Lung (tissue), 12 donors: ENCODE data around the gene CRYGN. TPM values are rescaled to one million over a fixed set of nuclear protein-coding genes. Genes with fewer than 3 reads are reported as not detected.

ENCODE experiments used
- ATAC-seq: fragments of 200-7000 bp; cut with Tn5 transposase; one replicate; pipeline ENCODE4 v1.9.1; 2020; ENCODE audit warnings: moderate number of reproducible peaks; ENCODE audit not compliant: insufficient read depth, low FRiP score
- DNase-seq, 3 donors: peaks; one replicate each; pipeline ENCODE4 v3.0.0-alpha.2; 2013 to 2017
- H3K27ac ChIP-seq, 2 donors: one replicate each; pipeline ENCODE4 v1.5.1; 2013; ENCODE audit warnings: mild to moderate bottlenecking in 2 of 2, moderate library complexity in 2 of 2, control low read depth in 1 of 2, inconsistent platforms in 1 of 2, low read depth in 1 of 2, low read length in 1 of 2
- H3K27me3 ChIP-seq, 3 donors: one replicate each; pipeline ENCODE4 v1.5.1; 2013; ENCODE audit warnings: low read length in 2 of 3; ENCODE audit not compliant: control insufficient read depth in 3 of 3, insufficient read depth in 3 of 3
- H3K36me3 ChIP-seq, 4 donors: one replicate each; pipeline ENCODE4 v1.5.1; 2013; ENCODE audit warnings: low read length in 4 of 4, mild to moderate bottlenecking in 1 of 4, moderate library complexity in 1 of 4; ENCODE audit not compliant: control insufficient read depth in 4 of 4, insufficient read depth in 4 of 4
- H3K4me1 ChIP-seq, 5 donors: one replicate each; pipeline ENCODE4 v1.5.1; 2013; ENCODE audit warnings: low read length in 5 of 5, mild to moderate bottlenecking in 2 of 5, moderate library complexity in 1 of 5; ENCODE audit not compliant: control insufficient read depth in 5 of 5, insufficient read depth in 5 of 5
- H3K4me3 ChIP-seq: one replicate; pipeline ENCODE4 v1.5.1; 2013; ENCODE audit warnings: mild to moderate bottlenecking, control low read depth, moderate library complexity
- H3K9ac ChIP-seq, 2 donors: one replicate each; pipeline ENCODE4 v1.5.1; 2013; ENCODE audit warnings: low read length in 2 of 2, control low read depth in 1 of 2; ENCODE audit not compliant: insufficient read depth in 1 of 2
- H3K9me3 ChIP-seq, 4 donors: one replicate each; pipeline ENCODE4 v1.5.1; 2013; ENCODE audit warnings: low read length in 3 of 4, mild to moderate bottlenecking in 1 of 4, moderate library complexity in 1 of 4; ENCODE audit not compliant: control insufficient read depth in 4 of 4, insufficient read depth in 3 of 4
- CTCF ChIP-seq: IDR thresholded peaks from 2 replicates; pipeline ENCODE4 v1.5.1; 2012; ENCODE audit warnings: mild to moderate bottlenecking; ENCODE audit errors: control extremely low read depth, extremely low read depth
- WGBS, 2 donors: extraction: QIAGEN DNeasy Blood & Tissue Kit; methylation state at CpG; one replicate each; pipeline ENCODE4 v1.1.7; 2013; 5-methylcytosine and 5-hydroxymethylcytosine counted together
- polyA plus RNA-seq, 2 donors: library from polyadenylated mRNA; stranded (reverse); fragments of 200-250 nt; gene quantifications; one replicate each; pipeline ENCODE4 v1.2.1, GENCODE V29; 2013
- total RNA-seq, 2 donors: library from RNA; depleted of rRNA in 1 of 2; stranded (reverse); fragments of >200 nt in 1 of 2; gene quantifications; one replicate each; pipeline ENCODE4 v1.2.1, GENCODE V29; 2014 to 2021
- donor health status: control.
- donor health status: control.
- donor health status: Bipolar disorder and iron deficiency.
- donor health status: healthy.
- donor health status: DM: yes; HTN: yes; CAD: no.

Gene CRYGN
- total and polyA plus RNA-seq, 4 donors, result 0.07 to 0.34 (median 0.28) TPM; not detected in 1

GRCh38 chr7:151424799-151425198 is 15.1 kb downstream of the CRYGN start:
- H3K27ac ChIP-seq, result no peak overlapping the region
- H3K9ac ChIP-seq, result no peak overlapping the region
- H3K27me3 ChIP-seq, result no peaks in the 10 kb centered on the region
- peaks cover 0 to 6% (median 0%) of the 10 kb centered on the region in 4 donors for H3K9me3 ChIP-seq
- WGBS, 2 donors, result 76 to 84% methylated on average over 5 of the region's 5 CpGs
- TF ChIP-seq CTCF, result no peak
- no peak overlapping the region for H3K4me3 ChIP-seq
- DNase-seq (no peak), ATAC-seq (no peak)
- no peaks in the 10 kb centered on the region for H3K36me3 ChIP-seq
- peaks cover 0 to 42% (median 18%) of the 10 kb centered on the region in 5 donors for H3K4me1 ChIP-seq

- peaks cover 0 to 33% (median 14%) of the 10 kb centered on the region in 5 donors for H3K4me1 ChIP-seq
- H3K9me3 ChIP-seq, result peaks cover 0 to 6% (median under 1%) of the 10 kb centered on the region in 4 donors
- no peak for DNase-seq
- no peak for ATAC-seq
- H3K27me3 ChIP-seq, result no peaks in the 10 kb centered on the region
- TF ChIP-seq CTCF, result no peak
- no peaks in the 10 kb centered on the region for H3K36me3 ChIP-seq
- WGBS, 2 donors, result 80 to 90% methylated on average over 5 of the region's 5 CpGs
- H3K4me3 ChIP-seq, result no peak overlapping the region
- no peak overlapping the region for H3K27ac ChIP-seq
- no peak overlapping the region for H3K9ac ChIP-seq
These were observed 16.0 kb downstream of the CRYGN start for GRCh38 chr7:151423936-151424335.

- ATAC-seq, result no peak
- no peak for TF ChIP-seq CTCF
- H3K27ac ChIP-seq, result no peak overlapping the region
- H3K4me1 ChIP-seq, result peaks cover 0 to 26% (median 11%) of the 10 kb centered on the region in 5 donors
- no peaks in the 10 kb centered on the region for H3K27me3 ChIP-seq
- no peak overlapping the region for H3K9ac ChIP-seq
- 77 to 90% methylated on average over 7 of the region's 7 CpGs for WGBS, 2 donors
- no peaks in the 10 kb centered on the region for H3K36me3 ChIP-seq
- DNase-seq, result no peak
- peaks cover 0 to 6% (median under 1%) of the 10 kb centered on the region in 4 donors for H3K9me3 ChIP-seq
- no peak overlapping the region for H3K4me3 ChIP-seq
These were observed 16.7 kb downstream of the CRYGN start for GRCh38 chr7:151423226-151423625.

GRCh38 chr7:151422212-151422611 is 17.7 kb downstream of the CRYGN start:
- 89 to 91% methylated on average over 5 of the region's 5 CpGs for WGBS, 2 donors
- H3K27ac ChIP-seq, result no peak overlapping the region

More at GRCh38 chr7:151422212-151422611, 17.7 kb downstream of the CRYGN start:
- H3K36me3 ChIP-seq, result no peaks in the 10 kb centered on the region
- H3K9ac ChIP-seq, result no peak overlapping the region
- H3K27me3 ChIP-seq, result no peaks in the 10 kb centered on the region
- H3K4me1 ChIP-seq, result peaks cover 0 to 19% (median 4%) of the 10 kb centered on the region in 5 donors
- ATAC-seq (no peak), DNase-seq (no peak)
- peaks cover 0 to 6% (median under 1%) of the 10 kb centered on the region in 4 donors for H3K9me3 ChIP-seq
- no peak overlapping the region for H3K4me3 ChIP-seq
- TF ChIP-seq CTCF, result no peak
